DMS53 treated with DMSO at 0.1 percent for 48 hours (cell line): Measurements from ENCODE around the gene NCLN.
"Not testable (repeated sequence)": the region's sequence is repeated elsewhere in the genome, so short reads cannot be mapped to it uniquely, and the experiment has no call there.

Experiments
- DNase-seq: peaks from one replicate; lab custom pipeline; 2025; ENCODE audit not compliant: unreplicated experiment; lab: John Stamatoyannopoulos, UW

The NCLN gene

DNA sequence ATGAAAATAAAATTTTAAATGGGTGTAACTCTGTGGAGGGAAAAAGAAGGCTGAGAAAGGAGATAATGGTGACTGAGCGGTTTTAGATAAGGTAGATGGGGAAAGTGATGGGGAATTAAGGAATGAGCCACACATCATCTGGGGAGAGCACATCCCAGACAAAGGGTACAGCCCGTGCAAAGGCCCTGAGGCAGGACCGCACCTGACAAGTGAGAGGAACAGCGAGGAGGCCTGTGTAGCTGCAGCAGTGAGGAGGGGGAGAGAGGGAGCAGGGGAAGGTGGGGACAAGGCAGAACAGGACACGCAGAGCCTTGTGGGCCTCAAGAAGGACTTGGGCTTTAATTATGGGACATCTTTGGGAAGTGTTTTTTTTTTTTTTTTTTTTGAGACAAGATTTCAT lies 37.0 kb downstream of the NCLN start:
- no peak for DNase-seq

DNA sequence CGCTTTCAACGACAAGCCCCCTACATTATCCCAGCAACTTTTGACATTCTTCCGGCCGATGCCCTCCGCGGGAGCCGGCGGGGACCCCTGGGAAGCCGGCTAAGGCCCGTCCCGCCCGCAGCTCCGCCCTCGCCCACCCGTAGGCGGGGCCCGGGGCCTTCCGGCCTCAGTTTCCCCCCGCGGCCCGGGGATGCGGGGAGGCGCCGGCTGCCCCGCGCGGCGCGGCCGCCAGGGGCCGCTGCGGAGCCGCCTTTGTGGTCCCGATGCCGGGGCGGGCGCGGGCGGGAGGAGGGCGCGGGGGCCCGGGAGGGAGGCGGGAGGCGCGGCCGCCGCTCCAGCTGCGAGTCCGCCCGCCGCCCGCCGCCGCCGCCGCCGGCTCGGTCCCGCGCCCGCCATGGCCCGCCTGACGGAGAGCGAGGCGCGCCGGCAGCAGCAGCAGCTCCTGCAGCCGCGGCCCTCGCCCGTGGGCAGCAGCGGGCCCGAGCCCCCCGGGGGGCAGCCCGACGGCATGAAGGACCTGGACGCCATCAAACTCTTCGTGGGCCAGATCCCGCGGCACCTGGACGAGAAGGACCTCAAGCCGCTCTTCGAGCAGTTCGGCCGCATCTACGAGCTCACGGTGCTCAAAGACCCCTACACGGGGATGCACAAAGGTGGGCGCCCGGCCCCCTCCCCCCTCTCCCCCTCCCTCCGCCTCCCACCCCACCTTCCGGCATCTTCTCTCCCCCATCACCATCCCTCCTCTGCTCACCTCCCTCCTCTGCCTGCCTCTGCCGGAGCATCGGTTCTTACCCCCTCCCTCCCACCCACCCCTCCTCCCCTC lies 38.8 kb downstream of the NCLN start, which contains the start of gene CELF5:
TSS of gene CELF5 (plus strand) at position 316 of the 823 bp plus-strand sequence. CDS start at position 395, 79 bp downstream.
- no peak for DNase-seq

DNA sequence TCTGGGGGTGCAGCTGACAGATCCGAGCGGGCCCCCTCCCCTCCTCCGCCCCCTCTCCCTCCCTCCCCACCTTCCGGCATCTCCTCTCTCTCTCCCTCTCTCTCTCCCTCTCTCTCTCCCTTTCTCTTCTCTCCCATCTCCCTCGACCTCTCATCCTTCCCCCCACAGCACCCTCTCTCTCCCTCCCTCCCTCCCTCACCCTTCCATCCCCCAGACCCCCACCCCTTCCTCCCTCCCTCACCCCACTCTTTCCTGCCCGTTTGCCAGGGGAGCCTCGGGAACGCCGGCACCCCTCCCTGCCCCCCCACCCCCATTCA lies 39.4 kb downstream of the NCLN start:
- DNase-seq: no peak

DNA sequence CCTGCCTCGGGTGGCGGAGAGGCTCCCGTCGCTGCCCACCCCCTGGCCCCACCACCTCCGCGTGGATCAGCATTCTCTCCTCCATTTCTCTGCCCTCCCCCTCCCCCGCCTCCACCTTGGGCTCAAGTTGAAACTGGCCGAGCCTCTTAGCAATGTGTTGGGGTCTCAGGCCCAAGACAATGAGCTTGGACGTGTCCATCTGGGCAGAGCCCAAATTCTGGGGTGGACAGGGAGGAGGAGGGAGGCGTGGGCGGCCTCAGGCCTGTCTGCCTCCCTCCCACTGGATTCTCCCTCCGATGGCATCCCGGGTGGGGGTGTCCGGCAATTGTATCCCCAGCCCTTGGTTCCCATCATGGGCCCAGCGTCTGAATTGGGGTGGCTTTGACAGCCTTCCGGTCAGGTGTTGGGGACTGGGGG lies 40.0 kb downstream of the NCLN start:
- DNase-seq: no peak

DNA sequence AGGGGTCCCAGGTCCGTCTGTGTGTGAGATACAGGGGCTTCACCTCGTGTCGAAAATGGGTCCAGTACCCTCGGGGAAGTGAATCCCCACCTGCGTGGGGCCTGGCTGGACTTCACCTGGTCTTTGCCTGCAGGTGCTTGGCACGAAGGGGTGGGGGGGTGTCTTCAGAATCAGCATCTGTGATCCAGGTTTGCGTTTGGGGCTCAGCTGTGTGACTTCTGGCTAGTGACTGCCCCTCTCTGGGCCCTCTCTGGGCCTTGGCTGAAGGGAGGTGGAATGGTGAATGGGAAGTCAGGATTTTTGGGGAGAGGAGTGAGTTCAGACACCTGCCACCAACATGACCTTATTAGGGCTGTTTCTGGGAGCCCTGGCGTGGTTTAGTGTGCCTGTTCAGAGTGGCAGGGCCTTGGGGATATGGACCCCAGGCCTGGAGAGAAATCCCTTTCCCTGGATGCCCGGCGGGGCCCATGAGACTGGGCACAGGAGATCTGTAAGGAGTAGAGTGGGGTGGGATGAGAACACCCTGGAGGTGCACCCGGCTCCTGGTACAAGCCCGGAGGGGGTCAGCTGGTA lies 41.4 kb downstream of the NCLN start:
- no peak for DNase-seq

DNA sequence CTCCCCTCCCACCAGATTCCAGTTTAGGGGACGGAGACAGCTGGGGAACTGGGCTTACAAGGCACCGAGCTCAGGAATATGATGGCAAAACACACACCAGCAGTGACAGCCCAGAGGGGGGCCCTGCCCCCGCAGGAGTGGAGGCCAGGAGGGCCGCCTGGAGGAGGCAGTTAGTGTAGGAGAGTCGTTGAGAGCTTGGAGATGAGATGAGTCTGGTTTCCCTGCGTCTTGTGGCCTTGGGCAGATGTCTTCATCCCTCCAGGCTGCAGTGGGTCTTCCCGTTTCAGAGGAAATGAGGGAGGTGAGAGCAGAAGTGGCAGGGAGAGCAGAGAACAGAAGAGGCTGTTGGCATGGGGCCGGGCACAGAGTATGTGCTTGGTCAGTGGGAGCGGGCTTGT lies 43.6 kb downstream of the NCLN start:
- no peak for DNase-seq

DNA sequence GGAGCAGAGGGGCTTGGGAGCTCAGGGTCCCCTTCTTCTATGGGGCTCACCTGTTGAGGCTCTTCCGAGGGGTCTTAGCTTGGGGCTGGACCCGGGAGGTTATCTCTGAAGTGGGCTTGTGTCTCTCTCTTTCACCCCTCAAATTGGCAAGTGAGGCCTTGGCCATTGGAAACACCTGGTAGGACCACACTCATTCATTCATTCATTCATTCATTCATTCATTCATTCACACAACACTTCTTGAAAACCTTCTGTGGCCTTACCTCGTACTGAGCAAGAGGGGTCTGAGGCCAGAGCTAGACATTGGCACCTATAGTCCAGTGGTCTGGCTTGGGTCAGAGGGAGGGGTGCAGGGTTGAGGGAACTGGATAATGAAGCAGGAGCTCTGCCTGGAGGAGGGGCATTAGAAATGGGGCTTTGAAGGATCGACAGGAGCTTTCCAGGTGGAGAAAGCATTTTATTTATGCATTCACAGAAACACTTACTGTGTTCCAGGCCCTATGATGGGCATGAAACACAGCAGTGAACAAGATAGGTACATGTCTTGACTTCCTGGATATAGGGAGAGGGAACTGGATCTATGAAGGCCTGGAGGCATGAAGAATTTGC lies 44.3 kb downstream of the NCLN start:
- no peak for DNase-seq

DNA sequence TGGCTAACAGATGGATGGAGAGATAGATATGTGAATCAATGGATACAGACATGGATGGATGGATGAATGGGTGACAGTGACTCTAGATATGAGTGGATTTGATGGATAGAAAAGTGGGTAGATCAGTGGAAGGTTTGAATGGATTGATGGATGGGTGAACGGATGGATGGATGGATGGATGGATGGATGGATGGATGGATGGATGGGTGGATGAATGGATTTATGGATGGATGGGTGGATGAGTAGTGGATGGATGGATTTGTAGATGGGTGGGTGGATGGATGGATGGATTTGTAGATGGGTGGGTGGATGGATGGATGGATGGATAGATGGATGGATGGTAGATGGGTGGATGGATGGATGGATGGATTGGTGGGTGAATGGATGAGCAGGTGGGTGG lies 45.6 kb downstream of the NCLN start:
- DNase-seq: no peak

DNA sequence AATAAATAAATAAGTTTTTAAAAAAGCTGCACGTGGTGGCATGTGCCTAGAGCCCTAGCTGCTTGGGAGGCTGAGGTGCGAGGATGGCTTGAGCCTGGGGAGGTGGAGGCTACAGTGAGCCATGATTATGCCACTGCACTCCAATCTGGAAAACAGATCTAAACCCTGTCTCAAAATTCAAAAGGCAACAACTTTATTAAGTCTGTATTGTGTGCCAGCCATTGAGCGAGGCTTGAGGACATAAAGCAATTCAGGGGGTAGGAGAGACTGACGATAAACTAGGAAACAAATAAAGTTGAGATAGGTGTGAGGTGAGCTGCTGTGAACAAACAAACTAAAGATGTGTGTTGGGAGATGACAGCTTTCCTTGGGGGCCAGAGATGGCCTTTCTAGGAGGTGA lies 47.4 kb downstream of the NCLN start:
- DNase-seq: no peak

DNA sequence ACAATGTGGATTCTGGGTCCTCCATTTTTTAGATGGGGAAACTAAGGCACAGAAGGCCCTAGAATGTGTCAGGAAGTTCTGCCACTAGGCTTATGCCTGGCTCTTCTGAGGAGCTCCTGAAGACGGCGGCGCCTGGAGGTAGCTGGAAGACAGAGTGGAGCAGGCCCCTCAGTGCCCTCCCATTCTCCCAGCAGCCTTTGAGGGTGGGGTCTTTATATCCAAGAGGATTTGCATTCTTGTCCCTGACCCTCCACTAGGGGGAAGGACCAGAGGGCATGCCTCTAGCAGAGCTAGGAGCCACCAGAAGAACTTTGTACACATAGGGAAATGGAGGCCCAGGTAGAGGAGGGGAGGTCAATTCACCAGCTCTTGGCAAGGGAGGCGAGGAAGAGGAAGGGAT lies 48.1 kb downstream of the NCLN start:
- DNase-seq: no peak

DNA sequence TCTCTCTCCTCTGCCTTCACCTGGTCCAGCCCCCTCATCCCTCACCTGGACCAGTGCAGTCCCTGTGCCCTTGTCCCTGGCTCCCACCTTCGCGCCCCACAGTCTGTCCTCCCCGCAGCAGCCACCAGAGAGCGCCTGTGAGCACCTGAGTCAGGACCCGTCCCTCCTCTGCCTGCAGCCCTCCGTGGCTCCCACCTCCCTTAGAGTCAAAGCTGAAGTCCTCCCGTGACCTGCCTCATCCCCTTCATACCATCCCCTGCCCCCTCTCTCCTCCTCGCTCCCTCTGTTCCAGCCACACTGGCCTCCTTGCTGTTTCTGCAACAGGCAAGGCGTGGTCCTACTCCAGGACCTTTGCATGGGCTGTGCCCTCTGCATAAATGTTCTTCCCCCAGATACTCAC lies 49.1 kb downstream of the NCLN start:
- DNase-seq: no peak

DNA sequence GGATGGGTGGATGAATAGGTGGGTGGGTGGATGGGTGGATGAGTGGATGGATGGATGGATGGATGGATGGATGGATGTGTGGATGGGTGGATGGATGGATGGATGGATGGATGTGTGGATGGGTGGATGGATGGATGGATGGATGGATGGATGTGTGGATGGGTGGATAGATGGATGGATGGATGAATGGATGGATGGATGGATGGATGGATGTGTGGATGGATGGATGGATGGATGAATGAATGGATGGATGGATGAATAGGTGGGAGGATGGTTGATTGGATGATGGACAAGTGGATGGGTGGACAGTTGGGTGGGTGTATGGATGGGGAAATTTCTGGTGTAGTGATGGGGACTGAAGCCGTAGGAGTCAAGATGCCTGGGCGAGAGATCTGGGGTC lies 49.9 kb downstream of the NCLN start:
- not testable (repeated sequence) for DNase-seq

DNA sequence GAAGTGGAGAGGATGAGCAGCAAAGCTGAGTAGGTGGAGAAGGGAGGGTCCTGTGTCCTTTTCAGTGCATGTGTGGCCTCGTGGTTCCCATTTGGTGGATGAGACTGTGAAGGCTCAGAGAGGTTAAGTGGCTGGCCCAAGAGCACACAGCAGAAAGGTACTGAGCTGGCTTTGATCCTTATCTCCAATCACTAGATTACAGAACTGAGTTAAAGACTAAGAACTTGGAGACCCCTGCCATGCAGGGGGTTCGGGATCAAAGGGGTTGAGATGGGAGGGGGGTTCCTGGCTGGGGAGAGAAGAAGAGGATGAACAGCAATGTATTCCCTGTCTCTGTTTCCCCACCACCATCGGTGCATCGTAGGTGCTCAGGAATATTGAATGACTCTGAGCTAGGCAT lies 50.5 kb downstream of the NCLN start:
- DNase-seq: no peak

DNA sequence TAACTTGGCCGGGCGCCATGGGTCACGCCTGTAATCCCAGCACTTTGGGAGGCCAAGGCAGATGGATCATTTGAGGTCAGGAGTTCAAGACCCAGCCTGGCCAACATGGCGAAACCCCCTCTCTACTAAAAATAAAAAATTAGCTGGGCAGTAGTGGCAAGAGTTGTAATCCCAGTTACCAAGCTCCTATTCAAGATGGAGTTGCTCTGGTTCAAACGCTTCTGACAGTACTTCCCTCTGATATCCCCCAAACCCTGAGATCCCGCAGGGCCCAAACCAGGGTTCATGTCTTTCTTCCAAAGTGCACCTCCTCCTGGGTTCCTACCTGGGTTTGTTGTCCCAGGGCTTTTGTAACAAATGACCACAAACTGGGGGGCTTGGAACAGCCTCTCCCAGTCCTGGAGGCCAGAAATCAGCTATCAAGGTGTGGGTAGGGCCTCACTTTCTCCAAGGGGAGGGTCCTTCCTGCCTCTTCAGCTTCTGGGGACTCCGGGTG lies 52.4 kb downstream of the NCLN start:
- no peak for DNase-seq

DNA sequence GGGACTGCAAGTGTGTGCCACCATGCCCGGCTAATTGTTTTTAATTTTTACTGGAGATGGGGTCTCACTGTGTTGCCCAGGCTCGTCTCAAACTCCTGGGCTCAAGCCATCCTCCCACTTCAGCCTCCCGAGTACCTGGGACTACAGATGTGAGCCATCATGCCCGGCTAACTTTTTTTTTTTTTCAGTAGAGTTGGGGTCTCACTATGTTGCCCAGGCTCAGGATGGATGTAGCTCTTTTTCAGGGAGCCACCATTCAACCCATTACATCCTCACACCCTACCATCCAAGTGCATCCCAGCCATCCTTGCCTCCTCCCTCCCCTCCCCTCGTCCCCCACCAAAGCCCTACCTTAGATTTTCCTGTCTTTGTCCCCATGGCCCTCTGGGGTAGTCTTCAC lies 53.6 kb downstream of the NCLN start:
- no peak for DNase-seq

DNA sequence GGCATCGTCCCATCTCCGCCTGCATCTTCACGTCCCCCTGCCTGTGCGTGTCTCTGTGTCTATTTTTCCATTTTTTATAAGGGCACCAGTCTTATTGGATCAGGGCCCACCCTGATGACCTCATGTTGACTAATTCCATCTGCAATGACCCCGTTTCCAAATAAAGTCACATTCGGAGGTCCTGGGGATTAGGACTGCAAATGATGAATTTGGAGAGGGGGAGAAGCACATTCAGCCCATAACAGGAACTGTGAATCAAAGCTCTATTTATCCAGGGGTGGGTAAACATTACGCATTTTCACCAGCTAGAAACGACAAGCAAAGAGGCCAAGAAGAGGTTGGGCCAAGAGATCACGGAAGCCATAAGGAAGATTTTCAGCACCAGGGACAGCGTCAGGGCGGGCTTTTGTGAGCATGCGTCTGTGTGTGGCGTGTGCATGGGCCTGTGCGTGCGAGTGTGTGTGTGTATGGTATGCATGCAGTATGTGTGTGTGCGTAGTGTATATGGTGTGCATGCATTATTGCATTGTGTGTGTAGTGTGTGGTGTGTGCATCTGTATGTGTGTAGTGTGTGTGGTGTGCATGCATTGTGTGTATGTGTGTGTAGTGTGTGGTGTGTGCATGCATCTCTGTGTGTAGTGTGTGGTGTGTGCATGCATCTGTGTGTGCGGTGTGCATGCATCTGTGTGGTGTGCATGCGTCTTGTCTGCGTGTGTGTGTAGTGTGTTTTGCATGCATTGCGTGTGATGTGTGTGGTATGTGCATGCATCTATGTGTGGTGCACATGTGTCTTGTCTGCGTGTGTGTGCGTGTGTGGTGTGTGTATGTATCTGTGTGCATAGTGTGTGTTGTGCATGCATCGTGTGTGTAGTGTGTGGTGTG lies 58.3 kb downstream of the NCLN start:
- peak; percentile 23 for DNase-seq

DNA sequence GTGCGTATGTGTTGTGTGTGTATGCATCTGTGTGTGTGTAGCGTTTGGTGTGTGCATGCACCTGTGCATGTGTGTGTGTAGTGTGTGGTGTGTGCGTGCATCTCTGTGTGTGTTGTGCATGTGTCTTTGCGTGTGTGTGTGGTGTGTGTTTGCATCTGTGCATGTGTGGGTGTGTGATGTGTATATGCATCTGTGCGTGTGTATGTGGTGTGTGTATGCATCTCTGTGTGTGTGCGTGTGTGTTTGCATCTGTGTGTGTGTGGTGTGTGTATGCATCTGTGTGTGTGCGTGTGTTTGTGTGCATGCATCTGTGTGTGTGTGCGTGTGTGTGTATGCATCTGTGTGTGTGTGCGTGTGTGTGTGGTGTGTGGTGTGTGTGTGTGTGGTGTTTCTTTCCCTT lies 59.3 kb downstream of the NCLN start:
- DNase-seq: no peak

DNA sequence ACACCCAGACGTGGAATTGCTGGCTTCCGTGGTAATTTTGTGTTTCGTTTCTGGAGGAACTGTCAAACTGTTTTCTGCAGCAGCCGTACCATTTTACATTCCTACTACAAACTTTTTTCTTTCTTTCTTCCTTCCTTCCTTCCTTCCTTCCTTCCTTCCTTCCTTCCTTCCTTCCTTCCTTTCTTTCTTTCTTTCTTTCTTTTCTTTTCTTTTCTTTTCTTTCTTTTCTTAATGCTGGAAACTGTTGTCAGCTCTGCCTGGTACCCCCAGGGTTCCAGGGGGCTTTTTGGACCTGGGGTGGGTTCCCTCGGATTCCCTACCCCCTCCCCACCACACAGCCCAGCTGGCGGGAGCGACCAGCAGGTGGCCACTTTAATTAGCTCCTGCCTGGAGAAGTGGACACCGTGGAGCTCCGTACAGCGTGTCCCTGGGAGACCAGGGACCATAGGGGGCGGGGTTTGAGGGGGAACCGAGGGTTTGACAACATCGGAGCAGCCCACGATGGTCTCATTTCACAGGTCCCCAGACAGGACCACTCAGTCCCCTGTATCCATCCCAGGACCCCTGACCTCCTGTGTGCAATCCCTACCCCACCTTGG lies 63.1 kb downstream of the NCLN start:
- DNase-seq: no peak

DNA sequence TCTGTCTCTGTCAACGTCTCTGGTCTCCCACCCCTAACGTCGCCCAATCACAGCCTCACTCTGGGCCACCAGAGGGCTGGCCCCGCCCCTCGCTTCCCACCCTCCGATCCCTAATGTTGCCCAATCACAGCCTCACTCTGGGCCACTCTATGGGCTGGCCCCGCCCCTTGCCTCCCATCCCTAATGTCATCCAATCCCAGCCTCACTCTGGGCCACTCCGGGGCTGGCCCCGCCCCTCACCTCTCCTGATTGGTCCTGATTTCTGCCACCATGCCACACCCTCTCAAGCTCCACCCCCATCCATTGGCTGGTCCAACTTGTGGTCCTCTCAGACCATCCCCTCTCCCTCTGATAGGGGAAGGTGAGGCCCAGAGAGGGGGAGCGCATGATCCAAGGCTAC lies 63.7 kb downstream of the NCLN start:
- no peak for DNase-seq

DNA sequence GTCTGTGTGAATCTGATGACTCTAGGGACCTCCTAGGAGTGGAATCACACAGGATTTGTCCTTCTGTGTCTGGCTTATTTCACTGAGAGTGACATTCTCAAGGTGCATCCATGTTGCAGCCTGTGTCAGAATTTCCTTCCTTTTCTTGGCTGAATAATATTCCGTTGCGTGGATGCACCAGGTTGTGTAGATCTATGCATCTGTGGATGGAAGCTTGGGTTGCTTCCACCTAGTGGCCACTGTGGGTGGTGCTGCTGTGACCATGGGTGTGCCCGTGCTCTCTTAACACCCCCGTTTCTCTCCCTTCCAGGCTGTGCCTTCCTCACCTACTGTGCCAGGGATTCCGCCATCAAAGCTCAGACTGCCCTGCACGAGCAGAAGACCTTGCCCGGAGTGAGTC lies 64.9 kb downstream of the NCLN start:
- DNase-seq: no peak

DNA sequence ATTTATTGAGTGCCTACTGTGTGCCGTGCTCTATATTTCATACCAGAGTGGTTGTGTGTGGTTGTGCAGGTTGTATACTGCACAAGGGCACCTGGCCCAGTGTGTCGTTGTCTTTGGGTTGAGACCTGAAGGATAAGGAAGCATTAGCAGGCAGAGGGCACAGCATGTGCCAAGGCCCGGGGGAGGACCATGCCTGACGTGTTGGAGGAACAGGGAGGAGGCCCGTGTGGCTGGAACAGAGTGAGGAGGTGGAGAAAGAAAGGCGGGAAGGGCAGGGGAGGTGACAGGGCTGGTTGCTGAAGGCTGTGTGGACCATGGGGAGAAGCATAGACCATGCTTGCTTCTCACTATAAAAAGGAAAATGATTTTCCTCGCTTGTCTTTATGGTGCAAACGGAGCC lies 65.5 kb downstream of the NCLN start:
- DNase-seq: no peak
